A549 (cell line): Measurements from ENCODE around the gene PFN3.

Source experiments
- CHD4 ChIP-seq: fragments of 200-600 bp; sonication (generic); IDR thresholded peaks from 2 replicates; pipeline ENCODE4 v1.6.1; 2016; ENCODE audit warnings: antibody characterized with exemption, mild to moderate bottlenecking, borderline replicate concordance
- EP300 ChIP-seq, 2 experiments: fragments of >200 bp; sonication (Bioruptor Twin); formaldehyde crosslinking; IDR thresholded peaks; 2 replicates in 1 of 2; 3 replicates in 1 of 2; pipeline ENCODE4 v1.6.1; 2016 to 2017
- FOSL2 ChIP-seq, 2 experiments: fragments of 450-650 bp in 1 of 2; fragments of >200 bp in 1 of 2; sonication (Bioruptor Twin) in 1 of 2; formaldehyde crosslinking; IDR thresholded peaks; 2 replicates each; pipeline versions ENCODE4 v1.5.0 to v1.6.1; 2016 to 2020; ENCODE audit warnings: mild to moderate bottlenecking in 1 of 2, moderate library complexity in 1 of 2
- JUNB ChIP-seq: fragments of >200 bp; sonication (Bioruptor Twin); formaldehyde crosslinking; IDR thresholded peaks from 2 replicates; pipeline ENCODE4 v1.6.1; 2016
- MYC ChIP-seq: IDR thresholded peaks from 2 replicates; pipeline ENCODE4 v1.6.1; 2012; ENCODE audit warnings: mild to moderate bottlenecking, inconsistent platforms, low read length, improper control_type of control experiment, borderline replicate concordance
- NPAS2 ChIP-seq: fragments of 250-450 bp; sonication (Bioruptor Pico); IDR thresholded peaks from 2 replicates; pipeline ENCODE4 v1.8.0; 2022; ENCODE audit warnings: mild to moderate bottlenecking, moderate library complexity, borderline replicate concordance
- POLR2A ChIP-seq: IDR thresholded peaks from 2 replicates; pipeline ENCODE4 v1.6.1; 2012; ENCODE audit warnings: mild to moderate bottlenecking, low read length
- RAD21 ChIP-seq, 2 experiments: fragments of >200 bp in 1 of 2; sonication (Bioruptor Twin) in 1 of 2; formaldehyde crosslinking in 1 of 2; IDR thresholded peaks in 1 of 2; conservative IDR thresholded peaks in 1 of 2; 2 replicates in 1 of 2; 3 replicates in 1 of 2; pipeline ENCODE4 v1.6.1; 2012 to 2018; ENCODE audit warnings: inconsistent platforms in 1 of 2
- RCOR1 ChIP-seq: fragments of 150-350 bp; IDR thresholded peaks from 2 replicates; pipeline ENCODE4 v1.6.1; 2014; ENCODE audit warnings: antibody characterized with exemption, low read length, low read depth
- TF ChIP-seq, protein P1 (sequence below): fragments of >200 bp; sonication (Bioruptor Twin); formaldehyde crosslinking; IDR thresholded peaks from 3 replicates; pipeline ENCODE4 v1.5.1; 2016
- TF ChIP-seq, protein P2 (sequence below): fragments of 150-350 bp; IDR thresholded peaks from 2 replicates; pipeline ENCODE4 v1.6.1; 2014; ENCODE audit warnings: low read depth, mild to moderate bottlenecking, low read length
- TF ChIP-seq, protein P3 (sequence below): fragments of 250-450 bp; sonication (Bioruptor Pico); IDR thresholded peaks from 2 replicates; pipeline ENCODE4 v1.5.0; 2021; ENCODE audit warnings: mild to moderate bottlenecking, moderate library complexity, borderline replicate concordance
- TF ChIP-seq, protein P4 (sequence below): fragments of 200-600 bp; sonication (generic); IDR thresholded peaks from 2 replicates; pipeline ENCODE4 v1.6.1; 2016; ENCODE audit warnings: antibody characterized with exemption, mild to moderate bottlenecking, moderate library complexity
- TF ChIP-seq, protein P5 (sequence below): IDR thresholded peaks from 2 replicates; pipeline ENCODE4 v1.6.1; 2012

DNA sequence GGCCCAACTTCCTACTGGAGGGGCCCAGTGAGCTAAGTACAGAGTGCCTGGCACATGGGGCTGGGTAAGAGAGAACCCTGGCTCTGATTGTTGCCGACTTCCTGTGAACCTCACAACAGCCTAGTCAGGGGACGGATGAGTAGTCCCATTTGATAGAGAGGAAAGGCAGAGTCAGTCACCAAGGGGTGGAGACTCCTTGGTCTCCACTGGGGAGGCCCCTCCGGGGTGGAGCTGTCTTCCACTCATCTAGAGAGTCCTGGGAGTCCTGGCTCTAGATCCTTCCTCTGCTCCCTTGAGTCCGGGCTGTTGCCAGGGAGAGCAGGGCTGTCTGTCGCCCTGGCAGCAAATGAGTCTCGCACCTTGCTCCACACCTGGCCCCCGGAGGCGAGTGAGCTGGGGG lies 34.0 kb upstream of the PFN3 start:
- TF ChIP-seq, protein P1, sequence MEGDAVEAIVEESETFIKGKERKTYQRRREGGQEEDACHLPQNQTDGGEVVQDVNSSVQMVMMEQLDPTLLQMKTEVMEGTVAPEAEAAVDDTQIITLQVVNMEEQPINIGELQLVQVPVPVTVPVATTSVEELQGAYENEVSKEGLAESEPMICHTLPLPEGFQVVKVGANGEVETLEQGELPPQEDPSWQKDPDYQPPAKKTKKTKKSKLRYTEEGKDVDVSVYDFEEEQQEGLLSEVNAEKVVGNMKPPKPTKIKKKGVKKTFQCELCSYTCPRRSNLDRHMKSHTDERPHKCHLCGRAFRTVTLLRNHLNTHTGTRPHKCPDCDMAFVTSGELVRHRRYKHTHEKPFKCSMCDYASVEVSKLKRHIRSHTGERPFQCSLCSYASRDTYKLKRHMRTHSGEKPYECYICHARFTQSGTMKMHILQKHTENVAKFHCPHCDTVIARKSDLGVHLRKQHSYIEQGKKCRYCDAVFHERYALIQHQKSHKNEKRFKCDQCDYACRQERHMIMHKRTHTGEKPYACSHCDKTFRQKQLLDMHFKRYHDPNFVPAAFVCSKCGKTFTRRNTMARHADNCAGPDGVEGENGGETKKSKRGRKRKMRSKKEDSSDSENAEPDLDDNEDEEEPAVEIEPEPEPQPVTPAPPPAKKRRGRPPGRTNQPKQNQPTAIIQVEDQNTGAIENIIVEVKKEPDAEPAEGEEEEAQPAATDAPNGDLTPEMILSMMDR = no peak
- TF ChIP-seq MYC = no peak
- TF ChIP-seq, protein P2, sequence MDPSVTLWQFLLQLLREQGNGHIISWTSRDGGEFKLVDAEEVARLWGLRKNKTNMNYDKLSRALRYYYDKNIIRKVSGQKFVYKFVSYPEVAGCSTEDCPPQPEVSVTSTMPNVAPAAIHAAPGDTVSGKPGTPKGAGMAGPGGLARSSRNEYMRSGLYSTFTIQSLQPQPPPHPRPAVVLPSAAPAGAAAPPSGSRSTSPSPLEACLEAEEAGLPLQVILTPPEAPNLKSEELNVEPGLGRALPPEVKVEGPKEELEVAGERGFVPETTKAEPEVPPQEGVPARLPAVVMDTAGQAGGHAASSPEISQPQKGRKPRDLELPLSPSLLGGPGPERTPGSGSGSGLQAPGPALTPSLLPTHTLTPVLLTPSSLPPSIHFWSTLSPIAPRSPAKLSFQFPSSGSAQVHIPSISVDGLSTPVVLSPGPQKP = no peak
- TF ChIP-seq, protein P3, sequence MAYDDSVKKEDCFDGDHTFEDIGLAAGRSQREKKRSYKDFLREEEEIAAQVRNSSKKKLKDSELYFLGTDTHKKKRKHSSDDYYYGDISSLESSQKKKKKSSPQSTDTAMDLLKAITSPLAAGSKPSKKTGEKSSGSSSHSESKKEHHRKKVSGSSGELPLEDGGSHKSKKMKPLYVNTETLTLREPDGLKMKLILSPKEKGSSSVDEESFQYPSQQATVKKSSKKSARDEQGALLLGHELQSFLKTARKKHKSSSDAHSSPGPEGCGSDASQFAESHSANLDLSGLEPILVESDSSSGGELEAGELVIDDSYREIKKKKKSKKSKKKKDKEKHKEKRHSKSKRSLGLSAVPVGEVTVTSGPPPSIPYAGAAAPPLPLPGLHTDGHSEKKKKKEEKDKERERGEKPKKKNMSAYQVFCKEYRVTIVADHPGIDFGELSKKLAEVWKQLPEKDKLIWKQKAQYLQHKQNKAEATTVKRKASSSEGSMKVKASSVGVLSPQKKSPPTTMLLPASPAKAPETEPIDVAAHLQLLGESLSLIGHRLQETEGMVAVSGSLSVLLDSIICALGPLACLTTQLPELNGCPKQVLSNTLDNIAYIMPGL (CRISPR knock-in tag) = no peak
- no peak for TF ChIP-seq POLR2A
- TF ChIP-seq, protein P4, sequence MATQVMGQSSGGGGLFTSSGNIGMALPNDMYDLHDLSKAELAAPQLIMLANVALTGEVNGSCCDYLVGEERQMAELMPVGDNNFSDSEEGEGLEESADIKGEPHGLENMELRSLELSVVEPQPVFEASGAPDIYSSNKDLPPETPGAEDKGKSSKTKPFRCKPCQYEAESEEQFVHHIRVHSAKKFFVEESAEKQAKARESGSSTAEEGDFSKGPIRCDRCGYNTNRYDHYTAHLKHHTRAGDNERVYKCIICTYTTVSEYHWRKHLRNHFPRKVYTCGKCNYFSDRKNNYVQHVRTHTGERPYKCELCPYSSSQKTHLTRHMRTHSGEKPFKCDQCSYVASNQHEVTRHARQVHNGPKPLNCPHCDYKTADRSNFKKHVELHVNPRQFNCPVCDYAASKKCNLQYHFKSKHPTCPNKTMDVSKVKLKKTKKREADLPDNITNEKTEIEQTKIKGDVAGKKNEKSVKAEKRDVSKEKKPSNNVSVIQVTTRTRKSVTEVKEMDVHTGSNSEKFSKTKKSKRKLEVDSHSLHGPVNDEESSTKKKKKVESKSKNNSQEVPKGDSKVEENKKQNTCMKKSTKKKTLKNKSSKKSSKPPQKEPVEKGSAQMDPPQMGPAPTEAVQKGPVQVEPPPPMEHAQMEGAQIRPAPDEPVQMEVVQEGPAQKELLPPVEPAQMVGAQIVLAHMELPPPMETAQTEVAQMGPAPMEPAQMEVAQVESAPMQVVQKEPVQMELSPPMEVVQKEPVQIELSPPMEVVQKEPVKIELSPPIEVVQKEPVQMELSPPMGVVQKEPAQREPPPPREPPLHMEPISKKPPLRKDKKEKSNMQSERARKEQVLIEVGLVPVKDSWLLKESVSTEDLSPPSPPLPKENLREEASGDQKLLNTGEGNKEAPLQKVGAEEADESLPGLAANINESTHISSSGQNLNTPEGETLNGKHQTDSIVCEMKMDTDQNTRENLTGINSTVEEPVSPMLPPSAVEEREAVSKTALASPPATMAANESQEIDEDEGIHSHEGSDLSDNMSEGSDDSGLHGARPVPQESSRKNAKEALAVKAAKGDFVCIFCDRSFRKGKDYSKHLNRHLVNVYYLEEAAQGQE = no peak
- no peak for TF ChIP-seq EP300 (IDR thresholded peaks at IDR 0.05)
- no peak for TF ChIP-seq NPAS2
- TF ChIP-seq RAD21 (conservative IDR thresholded peaks at IDR 0.05 in 1 of 2, IDR thresholded peaks at IDR 0.05 in 1 of 2) = no peak
- TF ChIP-seq JUNB = no peak
- no peak for TF ChIP-seq FOSL2 (IDR thresholded peaks at IDR 0.05)
- TF ChIP-seq FOSL2 (CRISPR knock-in tag; IDR thresholded peaks at IDR 0.05) = no peak
- no peak for TF ChIP-seq CHD4
- no peak for TF ChIP-seq RCOR1
- TF ChIP-seq, protein P5, sequence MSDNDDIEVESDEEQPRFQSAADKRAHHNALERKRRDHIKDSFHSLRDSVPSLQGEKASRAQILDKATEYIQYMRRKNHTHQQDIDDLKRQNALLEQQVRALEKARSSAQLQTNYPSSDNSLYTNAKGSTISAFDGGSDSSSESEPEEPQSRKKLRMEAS = no peak
